HUDEP-2 (cell line): ENCODE results near the gene STATH.
"Not testable (repeated sequence)": the region's sequence is repeated elsewhere in the genome, so short reads cannot be mapped to it uniquely, and the experiment has no call there.

ENCODE experiments used
- DNase-seq, 76 experiments: peaks; one replicate each; lab custom pipeline; 2025; ENCODE audit not compliant: unreplicated experiment in 76 of 76; lab: John Stamatoyannopoulos, UW

The STATH gene

DNA sequence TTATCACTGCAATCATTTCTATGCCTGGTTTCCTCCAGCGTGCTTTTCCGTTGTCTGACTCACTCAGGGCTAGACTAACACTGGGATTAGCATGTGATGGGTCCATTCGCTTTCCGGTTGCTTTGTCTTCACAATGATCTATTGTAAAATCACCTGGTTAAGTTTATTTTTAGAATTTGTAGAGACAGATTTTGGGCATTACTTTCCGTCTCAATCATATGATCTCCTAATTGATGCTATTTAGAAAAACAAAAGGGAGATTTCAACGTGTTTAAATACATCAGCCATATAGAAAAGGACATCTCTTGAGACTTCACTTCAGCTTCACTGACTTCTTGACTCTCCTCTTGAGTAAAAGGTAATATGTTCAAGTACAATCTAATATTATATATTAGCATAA is 54.4 kb downstream of the STATH start, which contains the start of gene HTN1:
Gene HTN1 (plus strand): TSS at position 301 of the 400 bp plus-strand sequence. CDS start 2,639 bp downstream, outside the sequence.
- DNase-seq, result not testable (repeated sequence)
